LNCAP (cell line): Measurements from ENCODE around the gene COL21A1.

Experiments used
- TF ChIP-seq, protein P1 (sequence below): fragments of 450-650 bp; IDR thresholded peaks from 2 replicates; pipeline ENCODE4 v1.5.1; 2017; ENCODE audit warnings: mild to moderate bottlenecking

COL21A1 gene

GRCh38 chr6:56021943-56022342 lies 225.4 kb downstream of the COL21A1 start:
- TF ChIP-seq, protein P1, sequence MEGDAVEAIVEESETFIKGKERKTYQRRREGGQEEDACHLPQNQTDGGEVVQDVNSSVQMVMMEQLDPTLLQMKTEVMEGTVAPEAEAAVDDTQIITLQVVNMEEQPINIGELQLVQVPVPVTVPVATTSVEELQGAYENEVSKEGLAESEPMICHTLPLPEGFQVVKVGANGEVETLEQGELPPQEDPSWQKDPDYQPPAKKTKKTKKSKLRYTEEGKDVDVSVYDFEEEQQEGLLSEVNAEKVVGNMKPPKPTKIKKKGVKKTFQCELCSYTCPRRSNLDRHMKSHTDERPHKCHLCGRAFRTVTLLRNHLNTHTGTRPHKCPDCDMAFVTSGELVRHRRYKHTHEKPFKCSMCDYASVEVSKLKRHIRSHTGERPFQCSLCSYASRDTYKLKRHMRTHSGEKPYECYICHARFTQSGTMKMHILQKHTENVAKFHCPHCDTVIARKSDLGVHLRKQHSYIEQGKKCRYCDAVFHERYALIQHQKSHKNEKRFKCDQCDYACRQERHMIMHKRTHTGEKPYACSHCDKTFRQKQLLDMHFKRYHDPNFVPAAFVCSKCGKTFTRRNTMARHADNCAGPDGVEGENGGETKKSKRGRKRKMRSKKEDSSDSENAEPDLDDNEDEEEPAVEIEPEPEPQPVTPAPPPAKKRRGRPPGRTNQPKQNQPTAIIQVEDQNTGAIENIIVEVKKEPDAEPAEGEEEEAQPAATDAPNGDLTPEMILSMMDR: peak; percentile 38; the same call in 1 of the 2 replicates

DNA sequence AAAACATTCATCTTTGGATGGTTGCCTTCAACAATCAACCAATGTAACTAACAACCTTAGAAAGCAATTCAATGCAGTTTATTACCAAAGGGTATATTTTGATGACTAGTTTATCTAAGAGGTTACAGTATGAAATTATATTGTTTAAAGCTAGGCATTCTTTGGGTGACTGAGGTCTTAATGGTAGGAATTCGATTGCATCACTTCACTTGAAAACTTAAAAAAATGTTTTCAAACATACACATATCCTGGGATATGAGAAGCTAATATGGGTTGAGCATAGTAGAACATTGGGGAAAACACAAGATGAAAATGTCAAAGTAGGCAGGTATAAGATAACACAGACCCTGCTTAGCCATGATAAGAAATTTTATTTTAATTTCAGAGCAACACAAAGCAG lies 227.4 kb downstream of the COL21A1 start:
- TF ChIP-seq, protein P1: no peak

DNA sequence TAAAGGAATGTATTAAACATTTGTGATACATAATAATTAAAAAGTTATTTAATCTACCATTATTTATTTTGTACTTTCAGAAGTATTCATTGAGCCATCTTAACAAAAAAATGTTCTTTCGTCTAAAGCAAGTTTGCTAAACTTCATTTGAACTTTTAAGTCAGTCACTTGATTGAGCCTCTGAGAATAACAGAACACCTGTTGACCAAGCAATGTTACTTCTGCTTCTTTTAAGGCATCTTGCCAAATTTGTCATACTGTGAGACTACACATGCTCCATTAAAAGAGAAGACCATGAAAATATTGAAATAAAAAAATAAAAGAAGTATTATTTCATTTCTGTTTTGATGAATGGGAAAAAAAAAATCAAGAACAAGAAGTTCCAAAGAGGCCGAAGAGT lies 230.2 kb downstream of the COL21A1 start:
- TF ChIP-seq, protein P1: no peak

DNA sequence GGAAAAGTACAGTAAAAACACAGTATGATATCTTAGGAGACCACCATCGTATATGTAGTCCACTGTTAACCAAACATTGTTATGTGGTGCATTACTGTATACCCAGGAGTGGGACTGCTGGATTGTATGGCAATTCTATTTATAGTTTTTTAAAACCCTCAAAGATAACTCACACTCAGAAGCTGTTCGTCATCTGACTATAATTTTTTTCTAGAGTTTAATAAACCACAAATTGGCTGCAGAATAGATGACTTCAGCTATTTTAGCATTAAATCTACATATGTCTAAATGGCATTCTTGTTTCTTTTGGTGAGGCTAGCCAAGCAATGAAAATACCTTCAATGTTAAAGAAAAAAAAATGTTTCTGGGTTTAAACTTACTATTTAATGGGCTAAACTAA lies 237.7 kb downstream of the COL21A1 start:
- TF ChIP-seq, protein P1: no peak
